Measurements from ENCODE around the gene FCHSD2. TPM values are rescaled to one million over a fixed set of nuclear protein-coding genes. Genes with fewer than 3 reads are reported as not detected.

Gene FCHSD2
- total and polyA plus RNA-seq, 2 of the 13 experiments (the other 11 are each of a cell fraction or from before 2014, with no cell fraction given) = 20.5 to 24.8 TPM

DNA sequence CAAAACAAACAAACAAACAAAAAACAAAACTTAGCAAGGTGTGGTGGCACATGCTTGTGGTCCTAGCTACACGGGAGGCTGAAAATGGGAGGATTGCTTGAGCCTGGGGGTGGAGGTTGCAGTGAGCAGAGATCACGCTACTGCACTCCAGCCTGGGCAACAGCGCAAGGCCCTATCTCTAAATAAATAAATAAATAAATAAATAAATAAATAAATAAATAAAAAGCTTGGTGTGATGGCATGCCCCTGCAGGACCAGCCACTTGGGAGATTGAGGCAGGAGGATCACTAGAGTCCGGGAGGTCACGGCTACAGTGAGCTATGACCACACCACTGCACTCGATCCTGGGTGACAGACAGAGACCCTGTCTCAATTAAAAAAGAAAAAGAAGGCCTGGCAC is 339.3 kb downstream of the FCHSD2 start:
- Histone ChIP-seq H3K27ac (ENCODE audit: extremely low read length, insufficient read depth, low read length) (no peak overlapping the region), H3K4me3 (replicated peaks in 1 of 3; ENCODE audit: insufficient read depth in 1 of 3, low read depth in 2 of 3, low read length in 3 of 3) (no peak overlapping the region), H3K79me2 (ENCODE audit: insufficient read depth, low read length) (no peaks in the 10 kb centered on the region), H2AFZ (ENCODE audit: low read length) (no peak overlapping the region), H3K9ac (ENCODE audit: insufficient read depth, low read depth, low read length) (no peak overlapping the region), H4K20me1 (ENCODE audit: insufficient read depth, low read length) (no peaks in the 10 kb centered on the region), H3K36me3 (replicated peaks in 1 of 2; ENCODE audit: control insufficient read depth in 1 of 2, insufficient read depth in 2 of 2, low read length in 2 of 2) (no peaks in the 10 kb centered on the region), H3K4me1 (ENCODE audit: insufficient read depth, low read length) (peaks cover 15% of the 10 kb centered on the region), H3K9me3 (ENCODE audit: low read length) (no peaks in the 10 kb centered on the region), H3K4me2 (ENCODE audit: low read depth, low read length) (no peak overlapping the region), H3K27me3 (ENCODE audit: control insufficient read depth in 1 of 2, insufficient read depth in 2 of 2, low read length in 2 of 2) (no peaks in the 10 kb centered on the region)
- ATAC-seq = no peak
- intact Hi-C loops (cut with micrococcal nuclease; ENCODE audit: unreplicated experiment) = no loop called here
- POLR2A ChIA-PET = interaction anchor here (0.9 kb wide), 1 partner anchor 9 kb away, joined by 3 read pairs; the partner anchor contains the start of gene STARD10
- CTCF ChIA-PET (ENCODE audit: low intra/inter-chr PET ratio, low total read pairs) = no interaction called here
- in situ Hi-C loops (cut with HindIII; ENCODE audit: extremely low pct_ligation_motif_present, low pct_unique_long_range_greater_than_20kb) = no loop called here
- WGBS (ENCODE audit: low lambda C conversion rate) = 78% methylated on average over 6 of the region's 6 CpGs
- no TSS peak for BruUV-seq (replicated peaks)
- no peak for DNase-seq (ENCODE audit: low spot score)
- no peak for FAIRE-seq
- TF ChIP-seq ZNF180 (CRISPR knock-in tag; IDR thresholded peaks at IDR 0.05; ENCODE audit: borderline replicate concordance, low read depth) (no peak), ZNF660 (CRISPR knock-in tag; IDR thresholded peaks at IDR 0.05; ENCODE audit: borderline replicate concordance, low read depth) (no peak), ZNF703 (CRISPR knock-in tag; IDR thresholded peaks at IDR 0.05; ENCODE audit: borderline replicate concordance) (no peak), AHR (CRISPR knock-in tag; IDR thresholded peaks at IDR 0.05) (no peak), GZF1 (CRISPR knock-in tag; IDR thresholded peaks at IDR 0.05) (no peak), JARID2 (CRISPR knock-in tag; IDR thresholded peaks at IDR 0.05; ENCODE audit: insufficient replicate concordance) (no peak), ATAD3A (CRISPR knock-in tag; IDR thresholded peaks at IDR 0.05) (no peak), TBX2 (CRISPR knock-in tag; IDR thresholded peaks at IDR 0.05; ENCODE audit: borderline replicate concordance) (no peak), AGO2 (optimal IDR thresholded peaks at IDR 0.05; ENCODE audit: low read depth, low read length) (no peak)
- TF ChIP-seq, protein P1, sequence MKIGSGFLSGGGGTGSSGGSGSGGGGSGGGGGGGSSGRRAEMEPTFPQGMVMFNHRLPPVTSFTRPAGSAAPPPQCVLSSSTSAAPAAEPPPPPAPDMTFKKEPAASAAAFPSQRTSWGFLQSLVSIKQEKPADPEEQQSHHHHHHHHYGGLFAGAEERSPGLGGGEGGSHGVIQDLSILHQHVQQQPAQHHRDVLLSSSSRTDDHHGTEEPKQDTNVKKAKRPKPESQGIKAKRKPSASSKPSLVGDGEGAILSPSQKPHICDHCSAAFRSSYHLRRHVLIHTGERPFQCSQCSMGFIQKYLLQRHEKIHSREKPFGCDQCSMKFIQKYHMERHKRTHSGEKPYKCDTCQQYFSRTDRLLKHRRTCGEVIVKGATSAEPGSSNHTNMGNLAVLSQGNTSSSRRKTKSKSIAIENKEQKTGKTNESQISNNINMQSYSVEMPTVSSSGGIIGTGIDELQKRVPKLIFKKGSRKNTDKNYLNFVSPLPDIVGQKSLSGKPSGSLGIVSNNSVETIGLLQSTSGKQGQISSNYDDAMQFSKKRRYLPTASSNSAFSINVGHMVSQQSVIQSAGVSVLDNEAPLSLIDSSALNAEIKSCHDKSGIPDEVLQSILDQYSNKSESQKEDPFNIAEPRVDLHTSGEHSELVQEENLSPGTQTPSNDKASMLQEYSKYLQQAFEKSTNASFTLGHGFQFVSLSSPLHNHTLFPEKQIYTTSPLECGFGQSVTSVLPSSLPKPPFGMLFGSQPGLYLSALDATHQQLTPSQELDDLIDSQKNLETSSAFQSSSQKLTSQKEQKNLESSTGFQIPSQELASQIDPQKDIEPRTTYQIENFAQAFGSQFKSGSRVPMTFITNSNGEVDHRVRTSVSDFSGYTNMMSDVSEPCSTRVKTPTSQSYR (CRISPR knock-in tag; IDR thresholded peaks at IDR 0.05; ENCODE audit: borderline replicate concordance) = no peak
- TF ChIP-seq, protein P2, sequence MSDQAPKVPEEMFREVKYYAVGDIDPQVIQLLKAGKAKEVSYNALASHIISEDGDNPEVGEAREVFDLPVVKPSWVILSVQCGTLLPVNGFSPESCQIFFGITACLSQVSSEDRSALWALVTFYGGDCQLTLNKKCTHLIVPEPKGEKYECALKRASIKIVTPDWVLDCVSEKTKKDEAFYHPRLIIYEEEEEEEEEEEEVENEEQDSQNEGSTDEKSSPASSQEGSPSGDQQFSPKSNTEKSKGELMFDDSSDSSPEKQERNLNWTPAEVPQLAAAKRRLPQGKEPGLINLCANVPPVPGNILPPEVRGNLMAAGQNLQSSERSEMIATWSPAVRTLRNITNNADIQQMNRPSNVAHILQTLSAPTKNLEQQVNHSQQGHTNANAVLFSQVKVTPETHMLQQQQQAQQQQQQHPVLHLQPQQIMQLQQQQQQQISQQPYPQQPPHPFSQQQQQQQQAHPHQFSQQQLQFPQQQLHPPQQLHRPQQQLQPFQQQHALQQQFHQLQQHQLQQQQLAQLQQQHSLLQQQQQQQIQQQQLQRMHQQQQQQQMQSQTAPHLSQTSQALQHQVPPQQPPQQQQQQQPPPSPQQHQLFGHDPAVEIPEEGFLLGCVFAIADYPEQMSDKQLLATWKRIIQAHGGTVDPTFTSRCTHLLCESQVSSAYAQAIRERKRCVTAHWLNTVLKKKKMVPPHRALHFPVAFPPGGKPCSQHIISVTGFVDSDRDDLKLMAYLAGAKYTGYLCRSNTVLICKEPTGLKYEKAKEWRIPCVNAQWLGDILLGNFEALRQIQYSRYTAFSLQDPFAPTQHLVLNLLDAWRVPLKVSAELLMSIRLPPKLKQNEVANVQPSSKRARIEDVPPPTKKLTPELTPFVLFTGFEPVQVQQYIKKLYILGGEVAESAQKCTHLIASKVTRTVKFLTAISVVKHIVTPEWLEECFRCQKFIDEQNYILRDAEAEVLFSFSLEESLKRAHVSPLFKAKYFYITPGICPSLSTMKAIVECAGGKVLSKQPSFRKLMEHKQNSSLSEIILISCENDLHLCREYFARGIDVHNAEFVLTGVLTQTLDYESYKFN (CRISPR knock-in tag; conservative IDR thresholded peaks at IDR 0.05) = no peak
- TF ChIP-seq, protein P3, sequence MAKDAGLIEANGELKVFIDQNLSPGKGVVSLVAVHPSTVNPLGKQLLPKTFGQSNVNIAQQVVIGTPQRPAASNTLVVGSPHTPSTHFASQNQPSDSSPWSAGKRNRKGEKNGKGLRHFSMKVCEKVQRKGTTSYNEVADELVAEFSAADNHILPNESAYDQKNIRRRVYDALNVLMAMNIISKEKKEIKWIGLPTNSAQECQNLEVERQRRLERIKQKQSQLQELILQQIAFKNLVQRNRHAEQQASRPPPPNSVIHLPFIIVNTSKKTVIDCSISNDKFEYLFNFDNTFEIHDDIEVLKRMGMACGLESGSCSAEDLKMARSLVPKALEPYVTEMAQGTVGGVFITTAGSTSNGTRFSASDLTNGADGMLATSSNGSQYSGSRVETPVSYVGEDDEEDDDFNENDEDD (CRISPR knock-in tag; IDR thresholded peaks at IDR 0.05; ENCODE audit: borderline replicate concordance) = no peak
- TF ChIP-seq, protein P4, sequence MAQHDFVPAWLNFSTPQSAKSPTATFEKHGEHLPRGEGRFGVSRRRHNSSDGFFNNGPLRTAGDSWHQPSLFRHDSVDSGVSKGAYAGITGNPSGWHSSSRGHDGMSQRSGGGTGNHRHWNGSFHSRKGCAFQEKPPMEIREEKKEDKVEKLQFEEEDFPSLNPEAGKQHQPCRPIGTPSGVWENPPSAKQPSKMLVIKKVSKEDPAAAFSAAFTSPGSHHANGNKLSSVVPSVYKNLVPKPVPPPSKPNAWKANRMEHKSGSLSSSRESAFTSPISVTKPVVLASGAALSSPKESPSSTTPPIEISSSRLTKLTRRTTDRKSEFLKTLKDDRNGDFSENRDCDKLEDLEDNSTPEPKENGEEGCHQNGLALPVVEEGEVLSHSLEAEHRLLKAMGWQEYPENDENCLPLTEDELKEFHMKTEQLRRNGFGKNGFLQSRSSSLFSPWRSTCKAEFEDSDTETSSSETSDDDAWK (CRISPR knock-in tag; IDR thresholded peaks at IDR 0.05) = no peak
- TF ChIP-seq, protein P5, sequence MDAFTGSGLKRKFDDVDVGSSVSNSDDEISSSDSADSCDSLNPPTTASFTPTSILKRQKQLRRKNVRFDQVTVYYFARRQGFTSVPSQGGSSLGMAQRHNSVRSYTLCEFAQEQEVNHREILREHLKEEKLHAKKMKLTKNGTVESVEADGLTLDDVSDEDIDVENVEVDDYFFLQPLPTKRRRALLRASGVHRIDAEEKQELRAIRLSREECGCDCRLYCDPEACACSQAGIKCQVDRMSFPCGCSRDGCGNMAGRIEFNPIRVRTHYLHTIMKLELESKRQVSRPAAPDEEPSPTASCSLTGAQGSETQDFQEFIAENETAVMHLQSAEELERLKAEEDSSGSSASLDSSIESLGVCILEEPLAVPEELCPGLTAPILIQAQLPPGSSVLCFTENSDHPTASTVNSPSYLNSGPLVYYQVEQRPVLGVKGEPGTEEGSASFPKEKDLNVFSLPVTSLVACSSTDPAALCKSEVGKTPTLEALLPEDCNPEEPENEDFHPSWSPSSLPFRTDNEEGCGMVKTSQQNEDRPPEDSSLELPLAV (CRISPR knock-in tag; conservative IDR thresholded peaks at IDR 0.05; ENCODE audit: low read depth) = no peak
